Skin of body (tissue), 2 donors: ENCODE measurements around the gene RXFP4. TPM values are rescaled to one million over a fixed set of nuclear protein-coding genes. Genes with fewer than 3 reads are reported as not detected.
A peak's percentile ranks its signal among the peaks of the same experiment; 100 is the strongest.
"Not testable (repeated sequence)": the region's sequence is repeated elsewhere in the genome, so short reads cannot be mapped to it uniquely, and the experiment has no call there.

Experiments
- DNase-seq: peaks from one replicate; lab custom pipeline; 2025; lab: John Stamatoyannopoulos, UW
- total RNA-seq: library from RNA; depleted of rRNA; stranded (reverse); fragments of >200 nt; gene quantifications from one replicate; pipeline ENCODE4 v1.2.3, GENCODE V29; 2014

RXFP4 gene
- not detected for total RNA-seq

DNA sequence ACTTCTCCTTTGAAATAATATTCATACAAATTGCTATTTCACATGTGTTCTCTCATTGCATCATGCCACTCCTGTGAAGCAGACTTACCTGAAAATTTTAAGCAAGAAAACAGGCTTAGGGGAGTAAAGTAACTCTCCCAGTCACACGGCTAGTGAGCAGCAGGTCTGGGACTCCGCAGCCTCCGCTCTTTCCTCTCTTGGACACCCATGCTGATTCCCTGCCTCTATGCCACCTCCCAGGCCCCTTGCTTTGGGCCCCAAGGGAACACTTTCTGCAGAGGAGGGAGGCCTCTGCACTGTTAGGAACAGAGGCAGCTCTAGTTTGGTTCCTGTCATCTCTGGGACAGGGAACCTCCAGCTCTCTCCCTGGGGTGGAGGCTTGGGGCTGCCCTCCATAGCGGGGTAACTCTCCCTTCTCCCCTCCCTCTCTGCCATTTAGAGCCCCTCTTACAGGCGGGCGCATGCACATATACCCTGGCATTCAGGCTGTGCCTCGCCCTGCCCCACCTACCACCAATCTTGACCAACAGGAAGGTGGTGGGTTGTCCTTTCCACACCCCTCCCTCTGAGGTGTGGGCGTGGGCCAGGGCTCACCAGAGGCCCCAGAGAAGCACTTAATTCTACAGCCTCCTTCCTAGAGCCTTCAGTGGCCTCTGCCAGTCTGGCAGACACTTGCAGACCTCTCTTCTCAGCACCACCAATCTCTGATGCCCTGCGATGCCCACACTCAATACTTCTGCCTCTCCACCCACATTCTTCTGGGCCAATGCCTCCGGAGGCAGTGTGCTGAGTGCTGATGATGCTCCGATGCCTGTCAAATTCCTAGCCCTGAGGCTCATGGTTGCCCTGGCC is at the start of gene RXFP4:
Gene RXFP4, plus strand, starts transcription at position 646 of the 852 bp plus-strand sequence. Its CDS starts 72 bp downstream, at position 718.
- DNase-seq = no peak

- DNase-seq = peak; percentile 36
Measured at GRCh38 chr1:155892796-155893195, 48.6 kb upstream of the RXFP4 start.

DNA sequence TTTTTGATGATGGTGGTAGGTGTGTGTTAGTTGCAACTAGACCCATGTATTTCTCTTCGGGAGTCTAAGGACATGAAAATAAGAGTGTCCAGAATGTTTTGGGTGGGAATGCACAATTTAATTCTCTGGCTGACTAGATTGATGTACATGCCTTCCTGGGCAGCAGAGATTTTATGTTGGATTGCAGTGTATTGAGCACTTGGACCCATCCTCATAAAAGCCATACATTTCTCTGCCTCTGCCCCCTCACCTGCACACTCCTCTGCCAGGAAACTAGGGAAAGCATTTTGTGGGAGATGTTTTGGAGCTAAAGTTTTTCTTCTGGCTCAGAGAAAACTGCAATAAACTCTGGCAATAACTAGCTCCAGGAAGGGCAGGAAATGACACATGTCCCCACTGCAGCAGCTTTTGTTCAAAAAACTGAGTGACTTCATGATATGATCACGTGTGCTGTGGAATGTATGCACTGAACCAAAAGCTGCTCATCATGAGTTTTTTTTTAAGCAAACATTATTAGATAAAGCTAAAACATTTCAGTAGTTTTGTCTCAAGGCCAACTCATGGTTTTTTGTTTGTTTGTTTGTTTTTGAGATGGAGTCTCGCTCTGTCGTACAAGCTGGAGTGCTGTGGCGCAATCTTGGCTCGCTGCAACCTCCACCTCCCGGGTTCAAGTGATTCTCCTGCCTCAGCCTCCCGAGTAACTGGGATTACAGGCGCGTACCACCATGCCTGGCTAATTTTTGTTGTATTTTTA is 47.9 kb upstream of the RXFP4 start:
- DNase-seq = peak; percentile 91

- not testable (repeated sequence) for DNase-seq
Measured at GRCh38 chr1:155895617-155896016, 45.8 kb upstream of the RXFP4 start.

DNA sequence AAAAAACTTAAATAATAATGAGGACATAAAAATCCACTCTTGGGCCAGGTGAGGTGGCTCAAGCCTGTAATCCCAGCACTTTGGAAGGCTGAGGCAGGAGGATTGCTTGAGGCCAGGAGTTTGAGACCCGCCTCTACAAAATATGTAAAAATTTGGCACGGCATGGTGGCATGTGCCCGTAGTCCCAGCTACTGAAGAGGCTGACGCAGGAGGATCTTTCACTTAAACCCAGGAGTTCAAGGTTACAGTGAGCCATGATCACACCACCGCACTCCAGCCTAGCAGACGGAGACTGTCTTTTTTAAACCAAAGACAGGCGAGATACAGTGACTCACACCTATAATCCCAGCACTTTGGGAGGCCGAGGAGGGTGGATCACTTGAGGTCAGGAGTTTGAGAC is 45.0 kb upstream of the RXFP4 start:
- DNase-seq = not testable (repeated sequence)

GRCh38 chr1:155897746-155898145 is 43.7 kb upstream of the RXFP4 start:
- DNase-seq = peak; percentile 34

- no peak for DNase-seq
Measured at GRCh38 chr1:155898888-155899287, 42.5 kb upstream of the RXFP4 start.

DNA sequence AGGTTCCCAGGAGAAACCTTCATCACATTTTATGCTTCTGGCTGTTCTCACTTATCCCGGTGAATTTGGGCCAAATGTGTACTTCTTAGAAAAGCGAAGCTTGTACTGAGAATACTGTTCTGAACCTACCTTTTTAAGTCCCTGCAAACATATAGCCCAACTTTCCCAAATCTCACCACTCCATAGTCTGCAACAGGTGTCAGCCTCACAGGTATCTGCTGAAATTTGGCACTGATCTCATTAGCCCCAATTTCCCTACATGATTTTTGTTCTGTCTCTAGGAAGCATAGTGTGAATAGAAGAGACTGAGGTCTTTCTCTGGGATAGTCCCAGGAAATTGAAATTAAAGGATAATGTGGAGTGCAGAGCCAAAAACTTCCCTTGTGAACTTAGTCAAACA is 41.8 kb upstream of the RXFP4 start:
- DNase-seq = no peak

- DNase-seq = no peak
Measured at GRCh38 chr1:155900161-155900560, 41.3 kb upstream of the RXFP4 start.

- no peak for DNase-seq
Measured at GRCh38 chr1:155904261-155904660, 37.2 kb upstream of the RXFP4 start.

GRCh38 chr1:155909894-155910293 is 31.5 kb upstream of the RXFP4 start:
- DNase-seq = no peak

DNA sequence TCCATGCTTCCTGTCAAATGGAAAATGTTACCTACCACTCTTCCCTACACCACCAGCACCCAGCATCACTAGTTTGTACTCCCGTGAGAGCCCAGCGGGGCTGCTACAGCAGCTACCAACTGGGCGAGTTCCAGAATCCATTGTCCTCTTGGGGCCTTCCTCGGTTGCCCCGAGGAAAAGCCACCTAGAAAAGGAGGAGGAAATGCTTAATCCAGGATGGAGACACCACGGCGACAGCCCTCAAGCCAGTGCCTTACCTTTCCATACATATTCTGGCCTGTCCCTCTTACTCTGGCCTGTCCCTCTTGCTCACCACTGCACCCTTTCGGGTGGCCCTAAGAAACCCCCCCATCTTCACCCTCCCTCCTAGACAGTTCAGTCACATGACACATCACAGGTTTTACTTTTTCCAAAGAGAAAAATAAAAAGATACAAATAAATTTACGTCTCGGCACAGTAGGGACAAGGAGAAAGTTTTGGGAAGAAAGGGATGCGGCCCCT is 30.8 kb upstream of the RXFP4 start:
- peak; percentile 9 for DNase-seq

DNA sequence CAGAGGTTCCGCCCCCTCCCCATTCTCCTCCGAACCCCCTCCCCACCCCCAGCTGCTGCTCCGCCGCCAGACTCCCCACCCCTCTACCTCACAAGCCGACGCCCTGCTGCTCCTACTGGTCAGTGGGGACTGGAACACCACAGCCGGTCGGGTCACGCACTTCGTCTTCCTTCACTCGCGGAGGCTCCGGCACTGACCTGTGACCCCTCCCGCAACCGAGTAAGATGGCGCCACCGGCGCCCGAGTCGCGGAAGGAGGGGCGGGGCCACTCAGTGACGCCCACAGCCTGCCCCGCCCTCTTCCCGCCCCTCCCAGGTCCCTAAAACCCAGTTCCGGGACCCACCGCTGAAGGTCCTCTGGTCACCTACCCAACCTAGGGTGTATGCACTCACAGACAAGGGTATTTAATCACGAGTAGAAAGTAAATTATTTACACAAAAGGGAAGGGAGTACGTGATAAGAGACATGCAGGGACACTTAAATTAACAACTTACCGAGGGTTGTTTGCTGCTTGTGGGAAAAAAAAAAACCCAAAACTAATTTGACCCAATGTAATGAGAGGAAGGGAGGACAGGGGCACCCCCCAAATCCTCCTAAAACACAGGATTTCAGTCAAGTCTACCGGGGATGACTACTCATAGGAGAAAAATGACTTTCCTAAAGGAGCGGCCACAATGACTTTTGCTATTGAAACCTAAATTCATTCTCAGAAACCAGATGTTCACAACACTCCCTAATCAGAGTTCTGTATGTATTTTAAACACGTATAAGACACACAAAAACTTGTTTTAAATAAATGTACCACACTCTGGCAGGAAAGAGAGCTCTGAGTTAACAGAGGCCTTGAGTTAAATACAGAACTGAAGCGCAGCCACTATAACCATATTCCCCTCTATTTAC is 30.0 kb upstream of the RXFP4 start, which contains the start of gene RIT1:
Gene RIT1, minus strand, starts transcription at position 194 of the 900 bp plus-strand sequence. CDS start 588 bp downstream, outside the sequence.
- peak; percentile 59 for DNase-seq

- no peak for DNase-seq
Measured at GRCh38 chr1:155912056-155912536, 29.3 kb upstream of the RXFP4 start.

- DNase-seq = no peak
Measured at GRCh38 chr1:155913969-155914757, 27.3 kb upstream of the RXFP4 start.

GRCh38 chr1:155918660-155919059 is 22.8 kb upstream of the RXFP4 start:
- no peak for DNase-seq

DNA sequence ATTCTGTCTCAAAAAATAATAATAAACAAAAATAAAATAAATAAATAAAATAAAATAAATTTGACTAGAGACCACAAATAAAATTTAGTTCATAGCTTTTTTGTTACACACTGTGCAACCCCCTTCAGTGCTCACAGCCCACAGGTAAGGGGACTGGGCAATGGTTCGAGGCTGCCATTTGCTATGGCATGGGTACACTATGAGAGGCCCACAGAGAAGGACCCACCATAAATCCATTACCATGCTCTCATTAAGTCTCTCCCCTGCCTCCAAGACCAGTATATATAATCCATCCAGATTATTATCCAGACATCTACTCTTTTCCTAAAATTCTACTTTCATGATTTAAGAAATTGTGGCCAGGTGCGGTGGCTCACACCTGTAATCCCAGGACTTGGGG is 21.6 kb upstream of the RXFP4 start:
- DNase-seq = no peak

GRCh38 chr1:155920717-155921116 is 20.7 kb upstream of the RXFP4 start:
- no peak for DNase-seq

DNA sequence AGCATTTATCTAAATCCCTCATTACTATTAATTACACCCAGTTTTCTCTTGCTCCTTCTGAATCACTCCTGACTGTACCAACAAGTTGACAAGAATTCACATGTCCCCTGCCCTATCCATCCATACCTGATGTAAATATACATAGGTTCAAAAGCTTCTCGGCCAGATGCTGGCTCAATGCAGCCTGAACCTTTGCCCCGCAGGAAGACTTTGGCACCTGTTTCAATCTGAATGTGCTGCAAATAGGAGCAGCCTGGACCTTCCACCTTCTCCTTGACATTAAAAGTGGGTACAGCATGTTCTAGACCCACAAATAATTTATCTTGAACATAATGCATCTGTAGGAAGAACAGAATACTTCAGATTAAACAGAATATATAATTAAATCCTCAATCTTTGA is 15.9 kb upstream of the RXFP4 start:
- DNase-seq = no peak

GRCh38 chr1:155929057-155929456 is 12.4 kb upstream of the RXFP4 start:
- DNase-seq = no peak
